AG10803 (cell line): ENCODE results near the gene ABHD17B.
A peak's percentile ranks its signal among the peaks of the same experiment; 100 is the strongest.

Source experiments
- DNase-seq: peaks from one replicate; pipeline ENCODE4 v3.0.0; 2010; ENCODE audit warnings: low read depth
- H3K4me3 ChIP-seq: 2 replicates; pipeline ENCODE4 v1.5.1; 2011; ENCODE audit warnings: mild to moderate bottlenecking, low read length, control low read depth
- CTCF ChIP-seq: conservative IDR thresholded peaks from 2 replicates; pipeline ENCODE4 v1.5.1; 2011; ENCODE audit warnings: mild to moderate bottlenecking, low read length, control low read depth, inconsistent platforms

Gene ABHD17B

GRCh38 chr9:71937070-71937625 is 26.2 kb upstream of the ABHD17B start:
- no peak for TF ChIP-seq CTCF
- DNase-seq = no peak
- no peak overlapping the region for H3K4me3 ChIP-seq

- no peak overlapping the region for H3K4me3 ChIP-seq
- TF ChIP-seq CTCF = no peak
- no peak for DNase-seq
These were observed 25.1 kb upstream of the ABHD17B start for GRCh38 chr9:71936066-71936465.

GRCh38 chr9:71931166-71931565 is 20.2 kb upstream of the ABHD17B start:
- no peak for DNase-seq
- no peak for TF ChIP-seq CTCF
- H3K4me3 ChIP-seq = no peak overlapping the region

GRCh38 chr9:71929791-71930440 is 18.9 kb upstream of the ABHD17B start:
- DNase-seq = peak; percentile 81
- no peak for TF ChIP-seq CTCF
- no peak overlapping the region for H3K4me3 ChIP-seq

- no peak for TF ChIP-seq CTCF
- DNase-seq = peak; percentile 67
These were observed 18.2 kb upstream of the ABHD17B start for GRCh38 chr9:71929223-71929622.

GRCh38 chr9:71928806-71929205 is 17.8 kb upstream of the ABHD17B start:
- DNase-seq = peak; percentile 48
- TF ChIP-seq CTCF = no peak
- H3K4me3 ChIP-seq = no peak overlapping the region

More at GRCh38 chr9:71929223-71929622, 18.2 kb upstream of the ABHD17B start:
- no peak overlapping the region for H3K4me3 ChIP-seq

GRCh38 chr9:71928376-71928775 is 17.4 kb upstream of the ABHD17B start:
- peak; percentile 24 for DNase-seq
- H3K4me3 ChIP-seq = no peak overlapping the region
- TF ChIP-seq CTCF = no peak
